Activated naive CD8-positive, alpha-beta T cell treated with anti-CD3 and anti-CD28 coated beads for 36 hours (primary cell): ENCODE measurements around the gene FHAD1. TPM values are rescaled to one million over a fixed set of nuclear protein-coding genes. Genes with fewer than 3 reads are reported as not detected.

ENCODE experiments used
- DNase-seq: peaks from one replicate; pipeline ENCODE4 v3.0.0; 2021
- H3K27ac Mint-ChIP-seq: one replicate; pipeline ENCODE4 v1.8.0; 2022; ENCODE audit warnings: mild to moderate bottlenecking, moderate library complexity, mixed read lengths
- H3K27me3 Mint-ChIP-seq: one replicate; pipeline ENCODE4 v1.8.0; 2022; ENCODE audit warnings: mild to moderate bottlenecking, mixed read lengths
- H3K36me3 Mint-ChIP-seq: one replicate; pipeline ENCODE4 v1.8.0; 2021; ENCODE audit warnings: mild to moderate bottlenecking, mixed read lengths
- H3K4me1 Mint-ChIP-seq: one replicate; pipeline ENCODE4 v1.8.0; 2021; ENCODE audit warnings: mixed read lengths
- H3K4me3 Mint-ChIP-seq: one replicate; pipeline ENCODE4 v1.8.0; 2022; ENCODE audit warnings: mild to moderate bottlenecking, moderate library complexity, mixed read lengths
- H3K9me3 Mint-ChIP-seq: one replicate; pipeline ENCODE4 v1.8.0; 2022; ENCODE audit warnings: mixed read lengths
- total RNA-seq, 2 experiments: library from RNA; stranded (reverse); gene quantifications; one replicate each; pipeline ENCODE4 v1.2.3, GENCODE V29; 2021

FHAD1 gene
- total RNA-seq, 2 experiments from 2014 or later = 0.49 to 0.70 TPM

- Mint-ChIP-seq H3K27me3 (peaks cover 41% of the 10 kb centered on the region), H3K4me3 (no peak overlapping the region), H3K9me3 (no peaks in the 10 kb centered on the region), H3K36me3 (no peaks in the 10 kb centered on the region), H3K4me1 (peaks cover 5% of the 10 kb centered on the region), H3K27ac (no peak overlapping the region)
- DNase-seq = no peak
Observed at GRCh38 chr1:15273274-15273673, 26.3 kb downstream of the FHAD1 start.

GRCh38 chr1:15275921-15276683 lies 29.1 kb downstream of the FHAD1 start:
- no peak overlapping the region for H3K4me3 Mint-ChIP-seq
- DNase-seq = no peak
- no peak overlapping the region for H3K27ac Mint-ChIP-seq
- no peaks in the 10 kb centered on the region for H3K36me3 Mint-ChIP-seq
- H3K4me1 Mint-ChIP-seq = peaks cover 5% of the 10 kb centered on the region
- H3K9me3 Mint-ChIP-seq = no peaks in the 10 kb centered on the region
- H3K27me3 Mint-ChIP-seq = peaks cover 35% of the 10 kb centered on the region

DNA sequence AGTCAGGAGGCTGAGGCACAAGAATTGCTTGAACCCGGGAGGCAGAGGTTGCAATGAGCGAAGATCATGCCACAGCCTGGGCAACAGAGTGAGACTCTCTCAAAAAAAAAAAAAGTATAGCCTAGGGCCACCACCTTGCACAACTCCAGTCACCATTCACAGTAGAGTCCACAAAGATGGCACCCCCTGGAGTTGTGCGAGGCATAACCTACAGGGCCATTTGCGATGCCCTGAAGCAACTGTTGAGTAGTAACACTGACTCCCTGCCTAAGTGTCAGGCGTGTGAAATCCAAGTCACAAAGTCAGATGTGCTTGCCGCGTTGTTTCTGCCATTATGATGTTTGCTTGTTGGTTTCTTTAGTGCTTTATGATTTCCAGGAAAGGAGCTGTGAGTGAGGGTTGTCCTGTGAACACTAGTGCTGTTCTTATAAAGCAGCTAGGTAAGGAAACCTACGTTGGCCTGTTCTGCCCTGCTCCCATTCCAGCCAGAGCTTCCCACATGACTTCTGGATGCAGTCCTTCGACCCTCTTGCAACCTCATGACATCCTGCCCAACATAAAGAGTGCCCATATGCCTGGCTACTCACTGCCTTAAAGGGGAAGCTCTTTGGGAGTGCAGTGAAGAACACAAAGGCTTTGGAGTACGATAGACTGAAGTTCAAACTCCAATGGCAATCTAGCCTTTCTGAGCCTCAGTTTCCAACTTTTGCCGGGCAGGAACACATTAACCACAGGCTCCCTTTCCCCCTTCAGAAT lies 29.8 kb downstream of the FHAD1 start:
- peaks cover 5% of the 10 kb centered on the region for H3K4me1 Mint-ChIP-seq

GRCh38 chr1:15277447-15277838 lies 30.4 kb downstream of the FHAD1 start:
- Mint-ChIP-seq H3K27me3 (peaks cover 23% of the 10 kb centered on the region), H3K4me1 (peaks cover 4% of the 10 kb centered on the region), H3K27ac (no peak overlapping the region), H3K36me3 (no peaks in the 10 kb centered on the region), H3K9me3 (no peaks in the 10 kb centered on the region), H3K4me3 (no peak overlapping the region)
- DNase-seq = no peak

More for the DNA sequence above, 29.8 kb downstream of the FHAD1 start:
- Mint-ChIP-seq H3K9me3 (no peaks in the 10 kb centered on the region), H3K27ac (no peak overlapping the region), H3K36me3 (no peaks in the 10 kb centered on the region), H3K27me3 (peaks cover 29% of the 10 kb centered on the region), H3K4me3 (no peak overlapping the region)
- DNase-seq = no peak

DNA sequence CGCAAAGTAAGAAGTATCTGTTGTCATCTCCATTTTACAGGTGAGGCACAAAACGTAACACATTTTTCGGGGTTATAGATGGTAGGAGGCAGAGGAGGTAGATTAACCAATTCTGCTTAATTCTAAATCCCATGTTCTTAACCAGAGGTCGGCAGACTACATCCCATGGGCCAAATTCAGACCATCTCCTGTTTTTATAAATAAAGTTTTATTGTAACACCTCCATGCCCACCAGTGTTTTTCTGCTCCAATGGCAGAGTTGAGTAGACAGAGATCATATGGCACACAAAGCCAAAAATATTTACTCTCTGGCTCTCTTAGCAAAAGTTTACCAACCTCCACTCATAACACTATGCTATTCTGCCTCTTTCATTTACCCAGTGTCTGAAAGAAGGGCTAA lies 30.9 kb downstream of the FHAD1 start:
- Mint-ChIP-seq H3K36me3 (no peaks in the 10 kb centered on the region), H3K27ac (no peak overlapping the region), H3K9me3 (no peaks in the 10 kb centered on the region), H3K4me1 (no peaks in the 10 kb centered on the region), H3K27me3 (peaks cover 18% of the 10 kb centered on the region), H3K4me3 (no peak overlapping the region)
- no peak for DNase-seq

DNA sequence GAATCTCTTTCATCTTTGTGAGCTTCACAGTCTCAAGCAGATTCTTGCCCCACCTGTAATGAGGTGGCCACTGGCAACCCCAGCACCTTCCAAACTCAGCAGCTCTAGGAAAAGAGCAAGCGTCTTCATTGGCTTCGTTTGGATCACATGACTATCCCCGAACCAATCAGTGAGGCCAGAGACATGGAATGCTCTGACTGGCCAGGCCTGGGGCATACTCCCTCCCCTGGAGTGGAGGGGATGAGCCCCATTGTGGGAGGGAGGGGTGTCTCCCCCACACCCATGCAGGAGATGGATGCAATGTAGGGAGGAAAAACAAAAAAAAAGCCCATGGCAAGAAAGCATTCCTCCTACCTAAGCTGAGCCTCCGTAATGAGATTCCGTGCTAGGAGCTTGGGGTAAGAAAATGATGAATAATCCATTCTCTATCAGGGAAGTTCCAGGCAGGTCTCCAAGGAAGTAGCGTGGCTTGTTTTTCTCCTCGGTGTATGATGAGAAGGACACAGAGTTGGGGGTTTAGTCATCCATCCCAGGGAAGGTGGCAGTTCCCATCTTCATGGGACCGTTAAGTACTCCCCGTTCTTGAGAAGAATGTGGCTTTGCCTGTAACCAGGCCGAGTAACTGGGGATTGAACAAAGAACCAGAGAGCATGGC lies 32.7 kb downstream of the FHAD1 start:
- Mint-ChIP-seq H3K4me3 (no peak overlapping the region), H3K27me3 (peaks cover 15% of the 10 kb centered on the region), H3K9me3 (no peaks in the 10 kb centered on the region), H3K4me1 (no peaks in the 10 kb centered on the region), H3K27ac (no peak overlapping the region), H3K36me3 (no peaks in the 10 kb centered on the region)
- no peak for DNase-seq

DNA sequence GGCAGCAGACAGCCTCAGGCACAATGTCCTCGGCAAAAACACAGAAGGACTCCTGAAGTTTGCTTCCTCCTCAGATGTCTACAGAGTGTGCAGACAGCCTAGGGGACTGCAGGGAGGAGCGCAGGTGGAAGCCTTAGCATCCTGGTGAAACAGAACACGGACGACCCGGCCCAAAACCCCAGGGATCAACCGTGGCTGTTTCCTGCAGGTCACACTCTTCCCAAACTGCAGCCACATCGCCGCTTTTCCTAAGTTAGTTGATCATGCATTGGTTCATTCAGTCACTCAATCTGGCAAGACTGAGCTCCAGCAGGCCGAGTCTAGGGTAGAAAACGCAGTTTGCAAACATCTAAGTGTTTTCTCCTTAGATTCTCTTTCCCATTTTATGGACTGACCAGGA lies 33.4 kb downstream of the FHAD1 start:
- no peaks in the 10 kb centered on the region for H3K4me1 Mint-ChIP-seq
- H3K36me3 Mint-ChIP-seq = no peaks in the 10 kb centered on the region
- no peak overlapping the region for H3K27ac Mint-ChIP-seq
- H3K4me3 Mint-ChIP-seq = no peak overlapping the region
- no peak for DNase-seq
- peaks cover 16% of the 10 kb centered on the region for H3K27me3 Mint-ChIP-seq
- H3K9me3 Mint-ChIP-seq = no peaks in the 10 kb centered on the region

DNA sequence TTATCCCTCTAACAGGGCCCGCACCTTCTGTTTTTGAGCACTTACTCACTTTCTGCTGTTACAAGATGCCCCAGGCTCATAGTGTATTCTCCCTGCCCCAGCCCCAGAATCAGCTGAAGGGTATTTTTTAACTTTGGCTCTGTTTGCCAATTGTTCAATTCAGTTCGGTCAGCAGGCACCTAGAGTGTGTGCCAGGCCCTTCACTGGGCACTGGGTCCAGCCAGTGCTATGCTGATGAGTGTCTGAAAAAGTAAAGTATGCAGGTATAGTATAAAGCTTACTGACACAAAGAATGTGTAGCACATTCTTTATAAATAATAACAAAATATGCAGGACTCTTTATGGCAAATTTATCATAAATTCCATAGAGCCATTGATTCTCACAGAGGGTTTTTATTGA lies 35.0 kb downstream of the FHAD1 start:
- Mint-ChIP-seq H3K4me3 (no peak overlapping the region), H3K27me3 (peaks cover 17% of the 10 kb centered on the region), H3K9me3 (no peaks in the 10 kb centered on the region), H3K4me1 (no peaks in the 10 kb centered on the region), H3K36me3 (no peaks in the 10 kb centered on the region), H3K27ac (no peak overlapping the region)
- DNase-seq = no peak

DNA sequence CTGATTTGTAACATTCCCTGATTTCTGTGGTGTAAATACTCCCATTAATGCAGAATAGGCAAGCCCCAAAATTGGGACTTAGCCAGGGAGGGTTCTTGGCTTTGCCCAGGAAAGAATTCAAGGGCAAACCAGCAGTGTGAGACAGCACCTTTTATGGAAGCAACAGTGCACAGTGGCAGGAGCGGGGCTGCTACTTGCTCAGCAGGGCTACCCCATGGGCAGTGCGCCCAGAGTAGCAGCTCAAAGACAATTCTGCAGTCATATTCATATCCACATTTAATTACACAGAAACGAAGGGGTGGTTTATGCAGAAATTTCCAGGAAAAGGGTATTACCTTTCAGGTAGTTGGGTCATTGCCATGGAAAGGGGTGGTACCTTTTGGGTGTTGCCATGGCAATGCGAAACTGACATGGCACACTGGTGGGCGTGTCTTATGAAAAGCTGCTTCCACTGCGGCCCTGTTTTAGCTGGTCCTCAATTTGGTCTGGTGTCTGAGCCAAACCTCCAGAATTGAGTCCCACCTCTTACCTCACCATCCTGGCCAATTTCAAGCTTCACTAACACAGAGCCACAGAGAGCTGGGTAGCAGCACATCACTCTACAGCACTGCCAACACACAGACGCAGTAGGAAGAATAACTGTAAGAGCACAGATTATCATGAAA lies 35.9 kb downstream of the FHAD1 start:
- Mint-ChIP-seq H3K36me3 (no peaks in the 10 kb centered on the region), H3K27ac (no peak overlapping the region), H3K4me1 (no peaks in the 10 kb centered on the region), H3K4me3 (no peak overlapping the region), H3K27me3 (peaks cover 24% of the 10 kb centered on the region), H3K9me3 (peaks cover 1% of the 10 kb centered on the region)
- DNase-seq = no peak

- Mint-ChIP-seq H3K4me1 (no peaks in the 10 kb centered on the region), H3K9me3 (peaks cover 1% of the 10 kb centered on the region), H3K27ac (no peak overlapping the region)
Observed at GRCh38 chr1:15283526-15283925, 36.5 kb downstream of the FHAD1 start.

DNA sequence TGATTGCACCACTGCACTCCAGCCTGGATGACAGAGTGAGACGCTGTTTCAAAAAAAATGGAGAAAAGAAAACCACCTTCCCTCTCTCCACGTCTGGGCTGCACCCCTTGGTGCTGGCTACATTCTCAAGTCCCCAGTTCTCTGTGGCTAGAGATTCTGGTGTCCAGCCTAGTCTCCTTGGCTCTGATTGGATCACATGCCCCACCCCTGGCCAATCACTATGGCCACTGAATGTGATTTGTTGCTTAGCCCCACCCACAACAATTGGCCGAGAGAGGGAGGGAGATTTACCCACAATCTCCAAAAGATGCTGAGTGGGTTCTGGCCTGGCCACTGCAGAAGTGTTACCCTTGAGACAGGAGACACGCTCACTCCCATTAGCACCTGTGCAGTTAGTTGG lies 39.4 kb downstream of the FHAD1 start:
- peaks cover 7% of the 10 kb centered on the region for H3K4me1 Mint-ChIP-seq
- peaks cover 20% of the 10 kb centered on the region for H3K27me3 Mint-ChIP-seq
- no peak overlapping the region for H3K4me3 Mint-ChIP-seq
- H3K27ac Mint-ChIP-seq = no peak overlapping the region
- peaks cover 1% of the 10 kb centered on the region for H3K9me3 Mint-ChIP-seq
- no peaks in the 10 kb centered on the region for H3K36me3 Mint-ChIP-seq
- no peak for DNase-seq

More at GRCh38 chr1:15283526-15283925, 36.5 kb downstream of the FHAD1 start:
- no peak overlapping the region for H3K4me3 Mint-ChIP-seq
- peaks cover 27% of the 10 kb centered on the region for H3K27me3 Mint-ChIP-seq
- no peak for DNase-seq
- H3K36me3 Mint-ChIP-seq = no peaks in the 10 kb centered on the region

GRCh38 chr1:15287035-15287979 lies 40.3 kb downstream of the FHAD1 start:
- Mint-ChIP-seq H3K27ac (no peak overlapping the region), H3K4me1 (peaks cover 7% of the 10 kb centered on the region), H3K27me3 (peaks cover 20% of the 10 kb centered on the region), H3K4me3 (no peak overlapping the region), H3K36me3 (no peaks in the 10 kb centered on the region), H3K9me3 (peaks cover 1% of the 10 kb centered on the region)
- DNase-seq = no peak

GRCh38 chr1:15288173-15288926 lies 41.3 kb downstream of the FHAD1 start:
- Mint-ChIP-seq H3K4me1 (peaks cover 7% of the 10 kb centered on the region), H3K27ac (no peak overlapping the region)
- no peak for DNase-seq

More at GRCh38 chr1:15288173-15288926, 41.3 kb downstream of the FHAD1 start:
- peaks cover 20% of the 10 kb centered on the region for H3K27me3 Mint-ChIP-seq
- no peaks in the 10 kb centered on the region for H3K36me3 Mint-ChIP-seq
- no peak overlapping the region for H3K4me3 Mint-ChIP-seq
- peaks cover 1% of the 10 kb centered on the region for H3K9me3 Mint-ChIP-seq
